Transverse colon (tissue), 4 donors: ENCODE results near the gene FAIM2. TPM values are rescaled to one million over a fixed set of nuclear protein-coding genes. Genes with fewer than 3 reads are reported as not detected.

Source experiments
- DNase-seq: peaks from one replicate; pipeline ENCODE4 v3.0.0-alpha.2; 2019
- H3K27ac ChIP-seq, 4 donors: fragments of 200-600 bp; sonication (generic); 2 replicates each; pipeline ENCODE4 v1.5.1; 2016 to 2018; ENCODE audit warnings: inconsistent platforms in 4 of 4
- H3K27me3 ChIP-seq: fragments of 200-600 bp; sonication (generic); 2 replicates; pipeline ENCODE4 v1.5.1; 2017; ENCODE audit warnings: inconsistent platforms
- H3K36me3 ChIP-seq, 4 donors: fragments of 200-600 bp; sonication (generic); 2 replicates each; pipeline ENCODE4 v1.5.1; 2017 to 2019; ENCODE audit warnings: inconsistent platforms in 4 of 4
- H3K4me1 ChIP-seq, 4 donors: fragments of 200-600 bp; sonication (generic); 2 replicates each; pipeline ENCODE4 v1.5.1; 2017 to 2020; ENCODE audit warnings: inconsistent platforms in 4 of 4
- H3K4me3 ChIP-seq, 4 donors: fragments of 200-600 bp; sonication (generic); 1 replicate in 1 of 4; 2 replicates in 3 of 4; pipeline versions ENCODE4 v1.5.1 to v1.6.1; 2017 to 2019; ENCODE audit warnings: inconsistent platforms in 4 of 4
- H3K9me3 ChIP-seq, 2 donors: fragments of 200-600 bp; sonication (generic); 2 replicates each; pipeline ENCODE4 v1.5.1; 2017 to 2019; ENCODE audit warnings: inconsistent platforms in 2 of 2
- EP300 ChIP-seq: sonication (generic); formaldehyde crosslinking; IDR thresholded peaks from one replicate; pipeline ENCODE4 v1.6.1; 2017; ENCODE audit warnings: antibody characterized with exemption, low read depth
- POLR2A ChIP-seq: fragments of 450-650 bp; IDR thresholded peaks from one replicate; pipeline ENCODE4 v1.6.1; 2016; ENCODE audit warnings: antibody characterized with exemption, mild to moderate bottlenecking, moderate library complexity
- POLR2AphosphoS5 ChIP-seq, 3 donors: sonication (generic); formaldehyde crosslinking; IDR thresholded peaks; one replicate each; pipeline ENCODE4 v1.6.1; 2016; ENCODE audit warnings: antibody characterized with exemption in 3 of 3
- WGBS, 2 donors: methylation state at CpG; one replicate each; pipeline ENCODE4 v1.1.5; 2018; ENCODE audit warnings: low coverage in 1 of 2; 5-methylcytosine and 5-hydroxymethylcytosine counted together
- in situ Hi-C, 4 donors: fragments of 200-750 bp; cut with MboI; loops; one replicate each; pipeline versions ENCODE4 v1.15.0 to v1.15.1; 2017; ENCODE audit warnings: low sequenced_read_pairs in 3 of 4, low pct_ligation_motif_present in 1 of 4, low pct_unique_long_range_greater_than_20kb in 1 of 4
- intact Hi-C: fragments of 100-400 bp; cut with DNase I; formaldehyde crosslinking; loops from one replicate; pipeline ENCODE4 v1.15.1; 2023; ENCODE audit warnings: low total_unique reads
- total RNA-seq, 4 donors: library from RNA; depleted of rRNA; stranded (reverse); fragments of >200 nt; gene quantifications; one replicate each; pipeline ENCODE4 v1.1.0, GENCODE V29; 2016
- TF ChIP-seq, protein P1 (sequence below), 5 experiments: fragments of 200-600 bp in 3 of 5; fragments of 450-650 bp in 2 of 5; sonication (generic) in 3 of 5; IDR thresholded peaks; 1 replicate in 2 of 5; 2 replicates in 3 of 5; pipeline ENCODE4 v1.5.1; 2016 to 2017; ENCODE audit warnings: antibody characterized with exemption in 5 of 5, inconsistent platforms in 3 of 5, mild to moderate bottlenecking in 2 of 5, moderate library complexity in 1 of 5

Gene FAIM2
- total RNA-seq, 4 donors from 2014 or later: 1.5 to 2.8 (median 2.5) TPM

DNA sequence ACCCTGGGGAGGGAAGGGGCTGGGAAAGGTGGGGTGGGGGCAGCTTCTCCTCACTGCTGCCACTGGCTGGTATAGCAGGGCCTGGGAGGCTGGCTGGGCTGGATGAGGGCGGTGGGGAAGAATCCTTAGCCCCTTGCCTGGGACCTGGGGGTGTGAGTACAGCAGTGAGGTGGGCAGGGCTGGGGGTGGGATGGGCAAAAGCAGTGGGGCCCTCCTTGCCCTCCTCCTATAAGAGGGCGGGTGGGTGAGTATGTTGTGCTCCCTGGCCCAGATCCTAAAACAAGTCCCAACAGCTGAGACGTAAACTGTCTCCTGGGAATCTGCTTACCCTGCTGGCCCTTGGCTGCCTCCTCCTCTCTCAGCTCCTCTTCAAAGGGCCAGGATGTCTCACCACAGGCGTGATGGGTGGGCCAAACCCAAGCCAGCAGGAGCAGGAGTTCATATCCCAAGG is 77.7 kb downstream of the FAIM2 start:
- TF ChIP-seq, protein P1, sequence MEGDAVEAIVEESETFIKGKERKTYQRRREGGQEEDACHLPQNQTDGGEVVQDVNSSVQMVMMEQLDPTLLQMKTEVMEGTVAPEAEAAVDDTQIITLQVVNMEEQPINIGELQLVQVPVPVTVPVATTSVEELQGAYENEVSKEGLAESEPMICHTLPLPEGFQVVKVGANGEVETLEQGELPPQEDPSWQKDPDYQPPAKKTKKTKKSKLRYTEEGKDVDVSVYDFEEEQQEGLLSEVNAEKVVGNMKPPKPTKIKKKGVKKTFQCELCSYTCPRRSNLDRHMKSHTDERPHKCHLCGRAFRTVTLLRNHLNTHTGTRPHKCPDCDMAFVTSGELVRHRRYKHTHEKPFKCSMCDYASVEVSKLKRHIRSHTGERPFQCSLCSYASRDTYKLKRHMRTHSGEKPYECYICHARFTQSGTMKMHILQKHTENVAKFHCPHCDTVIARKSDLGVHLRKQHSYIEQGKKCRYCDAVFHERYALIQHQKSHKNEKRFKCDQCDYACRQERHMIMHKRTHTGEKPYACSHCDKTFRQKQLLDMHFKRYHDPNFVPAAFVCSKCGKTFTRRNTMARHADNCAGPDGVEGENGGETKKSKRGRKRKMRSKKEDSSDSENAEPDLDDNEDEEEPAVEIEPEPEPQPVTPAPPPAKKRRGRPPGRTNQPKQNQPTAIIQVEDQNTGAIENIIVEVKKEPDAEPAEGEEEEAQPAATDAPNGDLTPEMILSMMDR (IDR thresholded peaks at IDR 0.05): no peak
- no peak for TF ChIP-seq POLR2AphosphoS5 (IDR thresholded peaks at IDR 0.05)
- TF ChIP-seq POLR2A: no peak
- no peak for TF ChIP-seq EP300
- no peak for DNase-seq
- Histone ChIP-seq H3K9me3 (no peaks in the 10 kb centered on the region), H3K36me3 (no peaks in the 10 kb centered on the region), H3K27me3 (no peaks in the 10 kb centered on the region), H3K4me3 (no peak overlapping the region), H3K4me1 (peaks cover 9 to 50% (median 27%) of the 10 kb centered on the region in 4 donors), H3K27ac (peak overlapping the region; percentile 5 to 87 (median 38))
- 43 to 68% methylated on average over 1 to 4 of the region's 4 CpGs for WGBS, 2 donors
- in situ Hi-C loops: no loop called here
- intact Hi-C loops: no loop called here

DNA sequence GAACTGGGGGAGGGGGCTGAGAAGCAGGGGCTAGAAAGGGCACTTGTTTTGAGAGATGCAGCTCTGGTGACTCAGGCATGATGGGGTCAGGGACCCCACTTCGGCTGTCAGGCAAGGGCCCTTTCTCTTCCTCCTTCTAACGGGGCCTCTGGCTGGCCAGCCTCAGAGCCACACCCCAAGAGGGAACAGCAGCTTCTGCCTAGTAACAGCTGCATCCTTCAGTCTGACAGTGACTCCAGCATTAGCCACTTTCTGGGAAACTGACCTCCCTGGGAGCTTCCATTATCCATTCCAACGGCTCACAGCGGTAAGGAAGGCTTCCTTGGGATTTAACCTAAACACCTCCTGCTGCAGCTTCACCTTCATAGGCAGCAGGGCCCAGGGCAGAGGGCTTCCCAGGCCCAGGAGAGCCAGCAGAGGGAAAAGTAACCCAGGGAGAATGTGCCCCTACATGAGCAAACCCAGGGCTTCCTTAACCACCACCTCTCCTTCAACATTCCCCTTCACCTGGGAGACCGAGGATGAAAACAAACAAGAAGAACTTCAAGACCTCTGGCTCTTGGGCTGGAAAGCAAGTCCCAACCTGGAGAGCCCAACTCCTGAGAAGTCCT is 78.2 kb downstream of the FAIM2 start:
- Histone ChIP-seq H3K4me3 (no peak overlapping the region), H3K4me1 (peaks cover 9 to 53% (median 27%) of the 10 kb centered on the region in 4 donors), H3K9me3 (no peaks in the 10 kb centered on the region), H3K36me3 (no peaks in the 10 kb centered on the region), H3K27ac (peak overlapping the region; percentile 13 to 87 (median 58)), H3K27me3 (no peaks in the 10 kb centered on the region)
- in situ Hi-C loops (no loop called here), intact Hi-C loops (no loop called here)
- no peak for TF ChIP-seq POLR2A
- TF ChIP-seq, protein P1 (IDR thresholded peaks at IDR 0.05): no peak
- no peak for TF ChIP-seq EP300
- no peak for TF ChIP-seq POLR2AphosphoS5 (IDR thresholded peaks at IDR 0.05)
- no peak for DNase-seq
- WGBS, 2 donors: 44 to 60% methylated on average over 1 to 5 of the region's 5 CpGs

DNA sequence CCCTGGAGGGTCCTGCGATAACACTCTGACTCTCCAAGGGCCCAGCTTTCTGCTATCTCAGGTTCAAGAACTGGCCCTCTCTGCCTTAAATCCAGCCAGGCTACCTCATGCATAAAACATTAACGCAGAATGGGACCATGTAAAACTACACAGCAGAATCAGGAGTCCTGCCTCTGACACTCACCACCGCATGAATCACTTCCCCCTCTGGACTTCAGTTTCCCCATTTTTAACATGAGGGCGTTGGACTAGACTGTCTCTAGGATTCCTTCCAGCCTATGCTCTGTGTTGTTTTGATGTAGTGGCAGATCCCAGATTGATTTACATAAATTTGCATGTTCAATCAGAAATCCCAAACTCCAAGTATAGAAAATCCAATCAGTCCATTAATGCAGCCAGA is 78.8 kb downstream of the FAIM2 start:
- intact Hi-C loops: no loop called here
- no peak overlapping the region for H3K4me3 ChIP-seq
- H3K27ac ChIP-seq: peak overlapping the region; percentile 31 to 87 (median 58)
- in situ Hi-C loops: no loop called here
- TF ChIP-seq POLR2A (no peak), POLR2AphosphoS5 (IDR thresholded peaks at IDR 0.05) (no peak), EP300 (no peak)
- TF ChIP-seq, protein P1 (IDR thresholded peaks at IDR 0.05): no peak
- 72 to 100% methylated on average over 1 to 4 of the region's 4 CpGs for WGBS, 2 donors
- no peak for DNase-seq
- H3K36me3 ChIP-seq: no peaks in the 10 kb centered on the region
- no peaks in the 10 kb centered on the region for H3K27me3 ChIP-seq
- no peaks in the 10 kb centered on the region for H3K9me3 ChIP-seq
- peaks cover 9 to 54% (median 27%) of the 10 kb centered on the region in 4 donors for H3K4me1 ChIP-seq

DNA sequence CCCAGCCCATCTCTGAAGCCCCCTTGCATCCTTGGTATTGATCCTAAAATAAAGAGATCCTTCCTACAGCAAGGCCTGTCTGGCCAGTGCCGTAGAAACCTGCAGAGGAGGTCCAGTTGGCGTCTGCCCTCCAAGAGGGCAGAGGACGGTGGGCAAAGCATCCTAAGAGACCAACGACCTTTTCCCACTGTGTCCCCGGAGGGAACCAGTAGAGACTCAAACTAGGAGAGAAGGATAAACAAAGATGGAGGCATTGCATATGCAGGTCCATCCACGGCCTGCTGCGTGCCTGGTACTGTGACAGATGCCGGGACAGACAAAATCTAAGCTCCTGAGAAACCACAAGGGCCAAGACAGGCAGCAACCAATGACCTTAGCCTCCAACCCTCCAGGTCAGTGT is 79.3 kb downstream of the FAIM2 start:
- DNase-seq: no peak
- 89% methylated on average over 8 of the region's 8 CpGs; no CpG with 5 or more reads in 1 of the 2 donors for WGBS, 2 donors
- Histone ChIP-seq H3K36me3 (no peaks in the 10 kb centered on the region), H3K27ac (peak overlapping the region; percentile 31 to 87 (median 48)), H3K27me3 (no peaks in the 10 kb centered on the region), H3K4me3 (no peak overlapping the region), H3K9me3 (no peaks in the 10 kb centered on the region), H3K4me1 (peaks cover 9 to 57% (median 27%) of the 10 kb centered on the region in 4 donors)
- in situ Hi-C loops (no loop called here), intact Hi-C loops (no loop called here)
- TF ChIP-seq POLR2A (no peak), POLR2AphosphoS5 (IDR thresholded peaks at IDR 0.05) (no peak), EP300 (no peak)
- TF ChIP-seq, protein P1 (IDR thresholded peaks at IDR 0.05): no peak
